GM18511 (cell line): ENCODE results near the gene TPSB2.
"Not testable (repeated sequence)": the region's sequence is repeated elsewhere in the genome, so short reads cannot be mapped to it uniquely, and the experiment has no call there.

Experiments
- ATAC-seq: cut with Tn5 transposase; IDR thresholded peaks from one replicate; pipeline ENCODE4 v1.9.1; 2021; ENCODE audit warnings: mild to moderate bottlenecking, moderate library complexity; ENCODE audit not compliant: unreplicated experiment

TPSB2 gene

GRCh38 chr16:1206786-1207185 lies 23.2 kb downstream of the TPSB2 start:
- ATAC-seq, result no peak

DNA sequence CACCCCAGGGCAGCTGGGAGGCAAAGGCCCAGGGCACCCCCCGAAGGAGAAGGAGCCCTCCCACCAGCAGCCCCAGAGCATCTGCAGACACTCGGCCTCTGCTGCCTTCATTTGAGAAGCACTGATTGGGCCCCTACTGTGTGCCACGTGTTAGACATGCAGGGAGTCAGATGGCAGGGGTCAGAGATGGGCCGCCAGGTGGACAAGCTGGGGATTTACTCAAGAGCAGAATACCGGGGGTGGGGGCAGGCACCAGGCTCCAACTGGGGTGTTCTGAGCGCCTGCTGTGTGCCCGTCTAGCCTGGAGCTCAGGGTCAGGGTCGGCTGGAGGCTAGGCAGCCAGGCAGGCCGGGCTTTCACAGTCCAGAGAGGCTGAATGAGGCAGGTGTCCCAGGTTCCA lies 23.7 kb downstream of the TPSB2 start:
- no peak for ATAC-seq

DNA sequence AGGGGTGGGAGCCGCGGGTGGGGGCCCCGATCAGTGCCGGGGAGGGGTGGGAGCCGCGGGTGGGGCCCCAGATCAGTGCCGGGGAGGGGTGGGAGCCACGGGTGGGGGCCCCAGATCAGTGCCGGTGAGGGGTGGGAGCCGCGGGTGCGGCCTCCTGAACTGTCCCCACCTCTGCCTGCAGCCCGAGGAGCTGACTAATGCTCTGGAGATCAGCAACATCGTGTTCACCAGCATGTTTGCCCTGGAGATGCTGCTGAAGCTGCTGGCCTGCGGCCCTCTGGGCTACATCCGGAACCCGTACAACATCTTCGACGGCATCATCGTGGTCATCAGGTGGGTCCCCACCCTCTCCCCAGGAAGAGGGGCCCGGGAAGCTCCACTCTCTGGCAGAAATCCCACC lies 25.1 kb downstream of the TPSB2 start:
- no peak for ATAC-seq

- no peak for ATAC-seq
Measured at GRCh38 chr16:1202274-1202673, 27.7 kb downstream of the TPSB2 start.

- ATAC-seq, result no peak
Measured at GRCh38 chr16:1201444-1201843, 28.5 kb downstream of the TPSB2 start.

- ATAC-seq, result no peak
Measured at GRCh38 chr16:1200014-1200627, 29.9 kb downstream of the TPSB2 start.

DNA sequence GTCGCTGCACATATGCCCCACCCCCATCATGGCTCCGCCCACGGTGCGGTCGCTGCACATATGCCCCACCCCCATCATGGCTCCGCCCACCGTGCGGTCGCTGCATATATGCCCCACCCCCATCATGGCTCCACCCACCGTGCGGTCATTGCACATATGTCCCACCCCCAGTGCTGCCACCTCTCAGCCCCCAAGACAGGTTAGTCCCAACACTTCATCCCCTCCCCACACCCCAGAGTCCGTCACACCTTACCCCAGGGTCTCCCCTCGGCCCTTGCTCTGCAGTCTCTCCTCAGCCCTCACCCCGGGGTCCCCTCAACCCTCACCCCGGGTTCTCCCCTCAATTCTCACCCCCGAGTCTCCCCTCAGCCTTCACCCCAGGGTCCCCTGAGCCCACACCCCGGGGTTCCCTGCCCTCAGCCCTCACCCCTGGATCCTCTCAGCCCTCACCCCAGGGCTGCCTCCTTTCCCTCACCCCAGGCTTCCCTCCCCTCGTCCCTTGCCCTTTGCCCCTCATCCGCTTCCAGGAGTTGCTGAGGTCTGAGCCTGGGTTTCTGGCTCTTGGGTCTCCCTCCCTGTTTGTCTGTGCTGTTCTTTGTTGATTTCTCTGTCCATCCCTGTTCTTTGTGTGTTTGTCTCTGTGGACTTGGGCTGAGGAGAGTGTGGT lies 30.5 kb downstream of the TPSB2 start:
- ATAC-seq, result no peak

- ATAC-seq, result not testable (repeated sequence)
Measured at GRCh38 chr16:1198671-1199346, 31.2 kb downstream of the TPSB2 start.

- no peak for ATAC-seq
Measured at GRCh38 chr16:1198194-1198593, 31.8 kb downstream of the TPSB2 start.

GRCh38 chr16:1197237-1197866 lies 32.6 kb downstream of the TPSB2 start:
- ATAC-seq, result no peak

DNA sequence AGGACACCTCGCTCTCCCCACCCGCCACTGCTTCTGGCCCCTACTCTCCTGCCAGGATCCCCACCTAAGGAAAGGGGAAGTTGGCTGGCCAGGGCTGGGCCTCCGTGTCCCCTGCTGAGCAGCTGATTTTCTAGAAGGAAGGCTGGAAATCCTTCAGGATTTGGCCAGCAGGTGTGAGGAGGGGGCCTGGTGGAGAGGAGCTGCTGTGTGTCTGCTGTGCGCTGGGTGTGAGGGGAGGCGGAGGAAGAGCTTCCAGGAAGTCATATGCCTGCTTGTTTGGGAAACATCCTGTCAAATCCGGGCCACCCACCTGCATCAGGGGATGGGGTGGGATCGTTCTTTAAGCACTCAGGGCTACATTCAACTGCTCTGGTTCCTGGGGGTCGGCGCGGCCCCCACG lies 33.5 kb downstream of the TPSB2 start:
- no peak for ATAC-seq

- ATAC-seq, result no peak
Measured at GRCh38 chr16:1195393-1195666, 34.7 kb downstream of the TPSB2 start.

- no peak for ATAC-seq
Measured at GRCh38 chr16:1194665-1195392, 35.2 kb downstream of the TPSB2 start.

DNA sequence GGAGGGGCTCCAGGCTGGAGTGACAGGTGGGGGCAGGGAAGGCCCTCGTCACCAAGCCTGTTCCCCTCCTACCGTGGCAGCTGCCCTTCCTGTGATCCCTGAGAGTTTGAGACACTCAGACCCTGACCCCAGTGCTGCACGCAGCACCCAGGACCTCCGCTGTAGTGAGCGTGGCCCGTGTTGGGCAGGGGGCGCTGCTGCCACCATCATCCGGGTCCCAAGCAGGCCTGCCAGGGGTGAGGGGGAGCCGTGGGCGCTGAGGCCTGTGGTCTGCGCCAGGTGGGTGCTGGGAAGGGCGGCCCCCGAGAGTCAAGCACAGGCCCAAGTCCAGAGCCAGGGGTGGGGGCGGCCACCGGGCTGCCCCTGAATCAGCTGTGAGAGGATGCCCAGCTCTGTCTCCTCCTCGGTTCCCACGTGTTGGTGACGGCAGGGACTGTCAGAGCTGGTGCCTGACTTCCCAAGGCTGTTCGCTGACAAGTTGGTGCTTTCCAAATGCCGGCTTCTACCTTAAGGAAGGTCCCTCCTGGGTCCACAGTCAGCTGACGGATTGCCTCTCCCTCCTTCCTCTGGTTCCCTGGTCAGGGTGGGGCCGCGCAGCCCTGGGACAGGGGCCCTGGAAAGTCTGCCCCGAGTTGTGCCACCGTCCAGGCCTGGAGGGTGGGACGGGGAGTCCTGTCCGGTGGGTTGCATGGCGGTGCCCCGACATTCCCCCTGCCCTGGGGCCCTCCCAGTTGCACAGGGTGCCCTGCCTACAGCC lies 36.0 kb downstream of the TPSB2 start:
- no peak for ATAC-seq

DNA sequence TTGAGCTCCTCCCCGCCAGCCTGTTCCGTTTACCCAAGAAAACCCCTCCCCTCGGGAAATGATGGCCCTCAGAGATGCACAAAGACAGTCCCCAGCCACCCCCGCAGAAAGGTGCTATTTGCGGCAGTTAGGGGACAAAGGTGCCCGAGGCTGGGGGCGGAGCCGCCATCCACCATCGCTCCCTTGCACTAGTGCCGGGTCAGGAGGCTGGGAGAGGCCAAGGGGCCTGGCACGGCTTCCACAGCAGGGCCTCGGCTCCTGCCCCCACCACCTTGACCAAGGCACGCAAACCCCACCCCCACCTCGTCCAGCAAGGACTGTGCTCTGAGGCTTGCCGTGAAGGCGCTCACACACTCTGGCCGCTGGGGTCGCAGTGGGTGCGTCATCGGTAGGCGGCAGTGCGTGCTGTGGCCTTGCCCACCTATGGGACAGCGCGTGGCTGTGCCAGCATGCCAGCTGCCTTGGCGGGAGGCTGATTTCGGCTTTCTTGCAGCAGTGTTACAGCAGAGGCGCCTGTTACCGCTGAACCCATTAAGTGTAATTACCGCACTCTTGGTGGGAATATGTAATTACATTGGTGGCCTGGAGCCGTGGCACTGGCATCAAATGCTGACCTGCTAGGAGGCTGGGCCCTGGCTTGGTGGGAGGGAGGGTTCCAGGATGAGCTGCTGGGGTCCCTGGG lies 36.7 kb downstream of the TPSB2 start:
- no peak for ATAC-seq

DNA sequence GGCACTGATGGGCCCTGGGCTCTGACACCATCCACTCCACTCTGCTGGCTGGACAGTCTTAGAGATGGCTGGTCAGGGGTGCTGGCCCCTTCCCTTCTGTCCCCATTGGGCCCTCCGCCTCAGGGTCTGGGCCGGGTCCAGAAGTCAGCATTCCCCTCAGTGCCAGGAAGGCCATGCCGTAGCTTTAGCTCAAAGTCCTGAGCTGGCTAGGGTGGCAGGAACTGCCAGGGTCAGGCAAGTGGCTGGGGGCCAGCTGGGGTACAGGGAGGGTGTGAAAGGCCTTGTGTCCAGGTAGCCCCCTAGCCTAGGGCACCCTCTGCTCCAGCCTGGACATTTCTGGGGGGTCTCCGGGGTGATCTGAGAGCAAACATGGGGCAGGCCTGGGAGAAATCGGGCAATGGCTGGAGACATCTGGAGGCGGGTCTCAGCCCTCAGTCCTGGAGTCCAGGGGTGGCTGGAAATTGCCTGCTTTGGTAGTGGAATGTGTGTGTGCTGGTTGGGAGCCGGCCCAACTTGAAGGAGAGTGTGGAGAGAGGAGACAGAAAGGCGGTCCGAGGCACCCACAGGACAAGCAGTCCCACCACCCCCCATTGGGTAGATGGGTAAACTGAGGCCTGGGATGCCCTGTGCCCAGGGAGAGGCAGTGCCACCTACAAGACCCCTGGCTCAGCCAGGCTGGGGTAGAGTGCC lies 37.5 kb downstream of the TPSB2 start:
- ATAC-seq, result no peak

DNA sequence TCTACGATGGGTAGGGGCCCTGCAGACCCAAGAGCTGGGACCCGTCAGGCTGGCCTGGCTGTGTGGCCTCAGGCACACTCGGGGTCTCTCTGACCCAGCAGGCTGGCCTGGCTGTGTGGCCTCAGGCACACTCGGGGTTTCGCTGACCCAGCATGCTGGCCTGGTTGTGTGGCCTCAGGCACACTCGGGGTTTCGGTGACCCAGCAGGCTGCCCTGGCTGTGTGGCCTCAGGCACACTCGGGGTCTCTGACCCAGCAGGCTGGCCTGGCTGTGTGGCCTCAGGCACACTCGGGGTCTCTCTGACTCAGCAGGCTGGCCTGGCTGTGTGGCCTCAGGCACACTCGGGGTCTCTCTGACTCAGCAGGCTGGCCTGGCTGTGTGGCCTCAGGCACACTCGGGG lies 39.2 kb downstream of the TPSB2 start:
- not testable (repeated sequence) for ATAC-seq

DNA sequence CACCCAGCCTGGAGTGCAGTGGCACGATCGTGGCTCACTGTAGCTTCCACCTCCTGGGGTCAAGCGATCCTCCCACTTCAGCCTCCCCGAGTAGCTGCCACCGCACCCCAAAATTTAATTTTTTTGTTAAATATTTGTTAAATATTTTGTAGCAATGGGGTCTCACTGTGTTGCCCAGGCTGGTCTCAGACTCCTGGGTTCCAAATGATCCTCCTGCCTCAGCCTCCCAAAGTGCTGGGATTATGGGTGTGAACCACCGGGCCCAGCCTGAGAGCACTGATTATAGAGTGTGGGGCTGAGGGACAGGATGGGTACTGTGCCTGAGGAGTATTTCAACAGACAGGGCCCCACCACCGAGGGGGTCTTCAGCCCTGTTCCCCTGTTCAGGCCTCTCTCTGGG lies 40.5 kb downstream of the TPSB2 start:
- ATAC-seq, result no peak

DNA sequence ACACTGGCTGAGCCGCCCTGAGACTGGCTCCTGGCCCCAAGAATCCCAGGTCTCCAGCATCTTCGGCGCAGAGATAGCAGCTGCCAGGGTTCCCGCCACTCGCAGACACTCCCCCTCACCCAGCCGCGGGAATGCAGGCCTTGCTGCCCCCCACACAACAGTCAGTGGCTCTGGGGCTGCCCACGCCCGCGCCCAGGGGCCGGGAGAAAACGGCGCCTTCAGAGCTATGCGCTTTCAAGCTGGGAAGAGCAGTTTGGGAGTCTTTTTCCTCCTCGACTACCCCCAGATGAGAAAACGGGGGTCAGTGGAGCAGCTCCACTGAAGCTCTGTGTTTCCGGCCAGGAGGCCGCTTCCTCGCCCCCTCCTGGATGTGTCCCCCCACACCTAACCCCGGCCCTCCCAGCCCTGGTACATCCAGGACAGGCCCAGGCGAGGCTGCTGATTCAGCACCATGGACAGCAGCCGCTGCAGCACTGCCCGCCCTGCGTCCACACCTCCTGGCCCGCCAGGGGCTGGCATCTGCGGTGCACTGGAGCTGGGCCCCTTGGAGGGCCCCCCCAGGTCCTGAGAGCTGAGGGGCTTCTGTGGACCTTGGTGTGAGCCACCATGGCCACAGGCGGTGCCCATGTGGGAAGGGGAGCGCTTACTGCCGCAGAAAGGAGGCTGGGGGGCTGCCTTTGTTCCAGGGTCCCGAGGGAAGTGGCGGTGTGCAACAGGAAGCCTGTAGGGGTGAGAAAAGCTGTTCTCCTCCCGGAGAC lies 41.4 kb downstream of the TPSB2 start:
- ATAC-seq, result no peak
